ENCODE results near the gene FZD10. TPM values are rescaled to one million over a fixed set of nuclear protein-coding genes. Genes with fewer than 3 reads are reported as not detected.

Gene FZD10
- total RNA-seq, 1 experiment from 2014 or later, result not detected

- H3K9me3 ChIP-seq (replicated peaks), result no peaks in the 10 kb centered on the region
- no peaks in the 10 kb centered on the region for H3K4me1 ChIP-seq
- no peak overlapping the region for H3K27ac ChIP-seq
- DNase-seq, result no peak
- H3K36me3 ChIP-seq, result no peaks in the 10 kb centered on the region
- no peak overlapping the region for H3K4me3 ChIP-seq
- H3K27me3 ChIP-seq, result no peaks in the 10 kb centered on the region
Measured at GRCh38 chr12:130195369-130195768, 33.1 kb downstream of the FZD10 start.

GRCh38 chr12:130195776-130196175 is 33.5 kb downstream of the FZD10 start:
- Histone ChIP-seq H3K4me1 (no peaks in the 10 kb centered on the region), H3K9me3 (replicated peaks) (no peaks in the 10 kb centered on the region), H3K27me3 (no peaks in the 10 kb centered on the region), H3K27ac (no peak overlapping the region), H3K36me3 (no peaks in the 10 kb centered on the region), H3K4me3 (no peak overlapping the region)
- DNase-seq, result no peak

- no peak for DNase-seq
- no peaks in the 10 kb centered on the region for H3K9me3 ChIP-seq (replicated peaks)
- no peak overlapping the region for H3K4me3 ChIP-seq
- H3K27me3 ChIP-seq, result no peaks in the 10 kb centered on the region
- no peaks in the 10 kb centered on the region for H3K36me3 ChIP-seq
- H3K27ac ChIP-seq, result no peak overlapping the region
- H3K4me1 ChIP-seq, result no peaks in the 10 kb centered on the region
Measured at GRCh38 chr12:130196827-130197226, 34.6 kb downstream of the FZD10 start.

GRCh38 chr12:130198026-130198662 is 35.9 kb downstream of the FZD10 start:
- Histone ChIP-seq H3K27me3 (0 out of 2 replicates have a peak, but pooled peaks cover under 1% of the 10 kb centered on the region), H3K4me1 (no peaks in the 10 kb centered on the region), H3K27ac (no peak overlapping the region), H3K36me3 (no peaks in the 10 kb centered on the region), H3K9me3 (replicated peaks) (no peaks in the 10 kb centered on the region), H3K4me3 (no peak overlapping the region)
- DNase-seq, result no peak

- Histone ChIP-seq H3K36me3 (no peaks in the 10 kb centered on the region), H3K27ac (no peak overlapping the region), H3K4me1 (no peaks in the 10 kb centered on the region), H3K9me3 (replicated peaks) (no peaks in the 10 kb centered on the region), H3K27me3 (0 out of 2 replicates have a peak, but pooled peaks cover 6% of the 10 kb centered on the region), H3K4me3 (no peak overlapping the region)
- DNase-seq, result no peak
Measured at GRCh38 chr12:130198663-130199060, 36.4 kb downstream of the FZD10 start.

- H3K36me3 ChIP-seq, result no peaks in the 10 kb centered on the region
- DNase-seq, result no peak
- H3K4me1 ChIP-seq, result no peaks in the 10 kb centered on the region
- H3K27me3 ChIP-seq, result 0 out of 2 replicates have a peak, but pooled peaks cover 8% of the 10 kb centered on the region
- no peaks in the 10 kb centered on the region for H3K9me3 ChIP-seq (replicated peaks)
- no peak overlapping the region for H3K4me3 ChIP-seq
- H3K27ac ChIP-seq, result no peak overlapping the region
Measured at GRCh38 chr12:130199581-130200390, 37.5 kb downstream of the FZD10 start.

GRCh38 chr12:130200445-130200844 is 38.2 kb downstream of the FZD10 start:
- no peak overlapping the region for H3K4me3 ChIP-seq
- DNase-seq, result no peak
- H3K27me3 ChIP-seq, result 0 out of 2 replicates have a peak, but pooled peaks cover 8% of the 10 kb centered on the region
- H3K4me1 ChIP-seq, result no peaks in the 10 kb centered on the region
- H3K27ac ChIP-seq, result no peak overlapping the region
- no peaks in the 10 kb centered on the region for H3K9me3 ChIP-seq (replicated peaks)
- no peaks in the 10 kb centered on the region for H3K36me3 ChIP-seq

GRCh38 chr12:130201037-130201436 is 38.8 kb downstream of the FZD10 start:
- Histone ChIP-seq H3K36me3 (no peaks in the 10 kb centered on the region), H3K27ac (no peak overlapping the region), H3K4me1 (no peaks in the 10 kb centered on the region), H3K4me3 (no peak overlapping the region), H3K27me3 (0 out of 2 replicates have a peak, but pooled peaks cover 8% of the 10 kb centered on the region), H3K9me3 (replicated peaks) (no peaks in the 10 kb centered on the region)
- DNase-seq, result no peak

- no peaks in the 10 kb centered on the region for H3K9me3 ChIP-seq (replicated peaks)
- no peaks in the 10 kb centered on the region for H3K36me3 ChIP-seq
- 0 out of 2 replicates have a peak, but pooled peaks cover 8% of the 10 kb centered on the region for H3K27me3 ChIP-seq
- H3K4me3 ChIP-seq, result no peak overlapping the region
- H3K4me1 ChIP-seq, result no peaks in the 10 kb centered on the region
- H3K27ac ChIP-seq, result no peak overlapping the region
- no peak for DNase-seq
Measured at GRCh38 chr12:130202201-130202600, 39.9 kb downstream of the FZD10 start.

GRCh38 chr12:130203151-130203550 is 40.9 kb downstream of the FZD10 start:
- no peak overlapping the region for H3K4me3 ChIP-seq
- H3K27me3 ChIP-seq, result 0 out of 2 replicates have a peak, but pooled peaks cover 8% of the 10 kb centered on the region
- H3K9me3 ChIP-seq (replicated peaks), result no peaks in the 10 kb centered on the region
- DNase-seq, result no peak
- H3K36me3 ChIP-seq, result no peaks in the 10 kb centered on the region
- no peaks in the 10 kb centered on the region for H3K4me1 ChIP-seq
- no peak overlapping the region for H3K27ac ChIP-seq

- H3K4me3 ChIP-seq, result no peak overlapping the region
- 0 out of 2 replicates have a peak, but pooled peaks cover 8% of the 10 kb centered on the region for H3K27me3 ChIP-seq
- DNase-seq, result no peak
- no peaks in the 10 kb centered on the region for H3K36me3 ChIP-seq
- no peaks in the 10 kb centered on the region for H3K9me3 ChIP-seq (replicated peaks)
- H3K4me1 ChIP-seq, result no peaks in the 10 kb centered on the region
- H3K27ac ChIP-seq, result no peak overlapping the region
Measured at GRCh38 chr12:130204541-130204953, 42.3 kb downstream of the FZD10 start.

- H3K4me3 ChIP-seq, result no peak overlapping the region
- H3K9me3 ChIP-seq (replicated peaks), result no peaks in the 10 kb centered on the region
- DNase-seq, result no peak
- H3K4me1 ChIP-seq, result no peaks in the 10 kb centered on the region
- no peak overlapping the region for H3K27ac ChIP-seq
- H3K27me3 ChIP-seq, result 0 out of 2 replicates have a peak, but pooled peaks cover 8% of the 10 kb centered on the region
- H3K36me3 ChIP-seq, result no peaks in the 10 kb centered on the region
Measured at GRCh38 chr12:130205495-130205894, 43.2 kb downstream of the FZD10 start.

- H3K9me3 ChIP-seq (replicated peaks), result no peaks in the 10 kb centered on the region
- no peaks in the 10 kb centered on the region for H3K27me3 ChIP-seq
- no peaks in the 10 kb centered on the region for H3K36me3 ChIP-seq
- no peaks in the 10 kb centered on the region for H3K4me1 ChIP-seq
- no peak for DNase-seq
- no peak overlapping the region for H3K27ac ChIP-seq
- no peak overlapping the region for H3K4me3 ChIP-seq
Measured at GRCh38 chr12:130212384-130212989, 50.2 kb downstream of the FZD10 start.

GRCh38 chr12:130213249-130213648 is 51.0 kb downstream of the FZD10 start:
- no peak for DNase-seq
- no peaks in the 10 kb centered on the region for H3K9me3 ChIP-seq (replicated peaks)
- no peaks in the 10 kb centered on the region for H3K36me3 ChIP-seq
- no peak overlapping the region for H3K27ac ChIP-seq
- no peaks in the 10 kb centered on the region for H3K4me1 ChIP-seq
- no peak overlapping the region for H3K4me3 ChIP-seq
- no peaks in the 10 kb centered on the region for H3K27me3 ChIP-seq

Data from SJCRH30 (cell line).